ENCODE results near the gene PRG3. TPM values are rescaled to one million over a fixed set of nuclear protein-coding genes. Genes with fewer than 3 reads are reported as not detected.

The PRG3 gene
- total and polyA plus RNA-seq, 8 donors = not detected

DNA sequence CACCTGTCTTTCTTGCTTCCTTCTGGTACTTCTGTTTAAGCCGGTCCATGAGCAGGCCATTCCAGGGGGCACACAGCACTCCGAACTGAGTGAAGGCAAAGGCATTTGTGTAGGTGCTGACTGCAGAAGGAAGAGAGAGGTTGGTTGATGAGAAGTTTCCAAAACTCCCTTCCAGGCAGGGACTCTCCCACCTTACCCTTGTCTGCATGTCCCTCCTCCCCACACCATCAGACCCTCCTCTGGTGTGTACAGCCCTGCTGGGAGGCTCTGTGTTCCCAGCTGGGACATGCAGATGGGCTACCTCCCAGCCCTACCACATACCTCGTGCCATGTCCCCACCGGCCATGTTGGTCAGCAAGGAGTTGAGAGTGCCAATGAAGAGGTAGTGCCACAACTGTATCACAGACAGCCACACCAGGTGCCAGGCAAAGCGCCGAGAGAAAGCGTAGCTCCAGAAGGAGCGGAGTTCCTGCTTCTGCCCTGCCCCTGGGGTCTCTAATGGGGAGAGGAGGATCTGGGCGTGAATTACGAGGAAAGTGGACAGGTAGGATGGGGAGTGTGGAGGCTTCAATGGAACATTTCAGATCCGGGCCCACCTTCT, 33.8 kb upstream of the PRG3 start:
- H3K27me3 ChIP-seq = no peaks in the 10 kb centered on the region
- WGBS, 5 donors = 87 to 98% (median 95%) methylated on average over 11 of the region's 11 CpGs
- H3K9me3 ChIP-seq = no peaks in the 10 kb centered on the region
- DNase-seq = no peak
- intact Hi-C loops (cut with DNase I; ENCODE audit: low total_unique reads) = no loop called here
- peaks cover 0 to 15% (median 11%) of the 10 kb centered on the region in 4 donors for H3K4me1 ChIP-seq
- H3K36me3 ChIP-seq = peaks cover 46 to 92% (median 82%) of the 10 kb centered on the region in 4 donors
- no peak overlapping the region for H3K27ac ChIP-seq
- TF ChIP-seq POLR2AphosphoS5 (IDR thresholded peaks at IDR 0.05) (no peak), EP300 (IDR thresholded peaks at IDR 0.05) (no peak), POLR2A (IDR thresholded peaks at IDR 0.05) (no peak), CTCF (IDR thresholded peaks at IDR 0.05) (no peak)
- no peak overlapping the region for H3K4me3 ChIP-seq

DNA sequence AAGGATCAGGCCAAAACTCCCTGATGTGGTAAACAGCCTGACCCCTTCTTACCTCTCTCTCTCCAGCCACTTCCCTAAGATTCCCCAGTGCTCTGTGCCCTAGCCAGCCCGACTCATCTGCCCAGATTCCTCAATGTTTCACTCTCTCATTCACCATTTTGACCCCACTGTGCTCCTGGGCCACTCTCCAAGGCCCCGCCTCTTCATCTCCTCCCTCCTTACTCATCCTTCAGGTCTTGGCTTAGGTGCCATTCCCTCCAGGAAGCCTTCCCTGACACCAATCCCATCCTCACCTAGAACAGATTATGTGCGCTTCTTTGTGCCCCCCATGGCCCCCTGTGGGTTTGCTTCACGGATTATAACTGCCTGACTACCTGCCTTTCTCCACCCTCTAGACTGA, 32.7 kb upstream of the PRG3 start:
- intact Hi-C loops (cut with DNase I; ENCODE audit: low total_unique reads) = no loop called here
- no peak for DNase-seq
- TF ChIP-seq POLR2A (IDR thresholded peaks at IDR 0.05) (no peak), EP300 (IDR thresholded peaks at IDR 0.05) (no peak), POLR2AphosphoS5 (IDR thresholded peaks at IDR 0.05) (no peak), CTCF (IDR thresholded peaks at IDR 0.05) (no peak)
- Histone ChIP-seq H3K4me1 (peaks cover 0 to 15% (median 11%) of the 10 kb centered on the region in 4 donors), H3K36me3 (peaks cover 56 to 92% (median 84%) of the 10 kb centered on the region in 4 donors), H3K9me3 (no peaks in the 10 kb centered on the region), H3K4me3 (no peak overlapping the region), H3K27me3 (no peaks in the 10 kb centered on the region), H3K27ac (no peak overlapping the region)
- WGBS, 5 donors = 81 to 97% (median 89%) methylated on average over 4 of the region's 4 CpGs

DNA sequence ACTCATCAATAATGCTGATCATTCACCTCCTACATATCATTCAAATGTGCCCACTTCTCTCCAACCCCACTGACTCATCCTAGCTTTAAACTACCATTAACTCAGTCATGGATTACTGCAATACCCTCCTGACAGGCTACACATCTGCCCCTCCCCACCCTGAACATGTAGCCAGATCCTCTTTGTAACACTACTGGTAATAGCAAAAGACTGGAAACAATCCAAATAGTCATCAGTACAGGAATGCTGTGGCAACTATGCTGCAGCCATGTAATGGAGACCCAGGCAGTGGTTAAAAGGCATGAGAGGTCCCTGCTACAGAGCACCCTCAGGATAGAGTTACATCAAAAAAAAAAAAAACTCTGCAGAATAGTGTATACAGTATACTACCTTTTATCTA, 29.3 kb upstream of the PRG3 start:
- H3K36me3 ChIP-seq = peaks cover 41 to 84% (median 72%) of the 10 kb centered on the region in 4 donors
- intact Hi-C loops (cut with DNase I; ENCODE audit: low total_unique reads) = no loop called here
- TF ChIP-seq POLR2AphosphoS5 (IDR thresholded peaks at IDR 0.05) (no peak), CTCF (IDR thresholded peaks at IDR 0.05) (no peak), EP300 (IDR thresholded peaks at IDR 0.05) (no peak), POLR2A (IDR thresholded peaks at IDR 0.05) (no peak)
- no peaks in the 10 kb centered on the region for H3K27me3 ChIP-seq
- DNase-seq = no peak
- H3K27ac ChIP-seq = no peak overlapping the region
- no peaks in the 10 kb centered on the region for H3K9me3 ChIP-seq
- H3K4me1 ChIP-seq = peaks cover 0 to 18% (median 0%) of the 10 kb centered on the region in 4 donors
- no peak overlapping the region for H3K4me3 ChIP-seq

DNA sequence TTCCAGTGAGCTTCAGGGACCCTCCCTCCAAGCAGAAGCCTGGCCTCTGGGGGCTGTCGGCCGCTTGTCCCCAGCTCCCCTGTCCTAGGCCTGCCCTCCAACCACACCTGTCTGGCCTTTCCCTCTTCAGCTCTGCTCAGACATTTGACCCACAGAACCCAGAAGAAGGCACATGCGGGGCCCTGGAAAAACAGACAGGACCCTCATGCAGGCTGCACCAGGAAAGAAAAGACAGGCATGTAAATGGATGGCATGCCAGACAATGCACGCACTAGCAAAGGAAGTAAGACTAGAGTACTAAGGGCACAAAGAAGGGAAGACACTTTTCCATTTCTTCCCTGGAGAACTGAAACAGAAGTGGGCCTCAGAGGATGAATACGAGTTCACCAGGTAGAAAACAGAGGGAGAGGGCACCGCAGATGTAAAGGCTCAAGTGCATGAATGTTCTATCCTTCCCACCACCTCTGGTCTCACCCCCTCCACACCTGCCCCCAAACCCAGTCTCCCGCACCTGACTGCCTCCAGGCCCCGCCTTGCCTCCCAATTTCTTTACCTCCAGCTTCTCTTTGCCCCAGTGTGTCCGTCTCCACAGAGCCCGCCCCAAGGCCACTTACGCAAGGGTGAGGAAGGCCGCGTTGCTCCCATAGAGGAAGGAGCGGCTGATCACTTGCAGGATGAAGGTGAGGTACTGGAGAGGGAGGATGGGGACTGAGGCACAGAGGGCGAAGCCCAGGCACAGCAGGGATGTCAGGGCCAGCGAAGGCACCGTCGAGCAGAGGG, 28.6 kb upstream of the PRG3 start:
- 92 to 97% (median 96%) methylated on average over 18 of the region's 18 CpGs for WGBS, 5 donors
- intact Hi-C loops (cut with DNase I; ENCODE audit: low total_unique reads) = no loop called here
- no peak for DNase-seq
- H3K9me3 ChIP-seq = no peaks in the 10 kb centered on the region
- no peak overlapping the region for H3K4me3 ChIP-seq
- no peaks in the 10 kb centered on the region for H3K27me3 ChIP-seq
- peaks cover 0 to 18% (median 0%) of the 10 kb centered on the region in 4 donors for H3K4me1 ChIP-seq
- peaks cover 34 to 80% (median 65%) of the 10 kb centered on the region in 4 donors for H3K36me3 ChIP-seq
- TF ChIP-seq EP300 (IDR thresholded peaks at IDR 0.05) = no peak
- no peak for TF ChIP-seq POLR2AphosphoS5 (IDR thresholded peaks at IDR 0.05)
- no peak for TF ChIP-seq POLR2A (IDR thresholded peaks at IDR 0.05)
- no peak for TF ChIP-seq CTCF (IDR thresholded peaks at IDR 0.05)
- no peak overlapping the region for H3K27ac ChIP-seq

Data from stomach (tissue), 9 donors.